ENCODE measurements around the gene GH1.

GRCh38 chr17:63941162-63941561, 22.5 kb upstream of the GH1 start:
- TF ChIP-seq SUZ12 (IDR thresholded peaks at IDR 0.05; ENCODE audit: extremely low read depth, insufficient read depth, insufficient read length) (no peak), YY1 (IDR thresholded peaks at IDR 0.05; ENCODE audit: insufficient read depth, insufficient read length) (no peak)
